Testis (tissue), 2 donors: Measurements from ENCODE around the gene GALE.

Experiments
- POLR2A ChIP-seq: fragments of 450-650 bp; IDR thresholded peaks from one replicate; pipeline ENCODE4 v1.6.1; 2017; ENCODE audit warnings: antibody characterized with exemption, mild to moderate bottlenecking, moderate library complexity
- TF ChIP-seq, protein P1 (sequence below), 3 experiments: fragments of 450-650 bp in 2 of 3; fragments of 200-600 bp in 1 of 3; sonication (generic) in 1 of 3; IDR thresholded peaks; one replicate each; pipeline ENCODE4 v1.5.1; 2016 to 2019; ENCODE audit warnings: antibody characterized with exemption in 3 of 3, mild to moderate bottlenecking in 2 of 3, moderate library complexity in 1 of 3

DNA sequence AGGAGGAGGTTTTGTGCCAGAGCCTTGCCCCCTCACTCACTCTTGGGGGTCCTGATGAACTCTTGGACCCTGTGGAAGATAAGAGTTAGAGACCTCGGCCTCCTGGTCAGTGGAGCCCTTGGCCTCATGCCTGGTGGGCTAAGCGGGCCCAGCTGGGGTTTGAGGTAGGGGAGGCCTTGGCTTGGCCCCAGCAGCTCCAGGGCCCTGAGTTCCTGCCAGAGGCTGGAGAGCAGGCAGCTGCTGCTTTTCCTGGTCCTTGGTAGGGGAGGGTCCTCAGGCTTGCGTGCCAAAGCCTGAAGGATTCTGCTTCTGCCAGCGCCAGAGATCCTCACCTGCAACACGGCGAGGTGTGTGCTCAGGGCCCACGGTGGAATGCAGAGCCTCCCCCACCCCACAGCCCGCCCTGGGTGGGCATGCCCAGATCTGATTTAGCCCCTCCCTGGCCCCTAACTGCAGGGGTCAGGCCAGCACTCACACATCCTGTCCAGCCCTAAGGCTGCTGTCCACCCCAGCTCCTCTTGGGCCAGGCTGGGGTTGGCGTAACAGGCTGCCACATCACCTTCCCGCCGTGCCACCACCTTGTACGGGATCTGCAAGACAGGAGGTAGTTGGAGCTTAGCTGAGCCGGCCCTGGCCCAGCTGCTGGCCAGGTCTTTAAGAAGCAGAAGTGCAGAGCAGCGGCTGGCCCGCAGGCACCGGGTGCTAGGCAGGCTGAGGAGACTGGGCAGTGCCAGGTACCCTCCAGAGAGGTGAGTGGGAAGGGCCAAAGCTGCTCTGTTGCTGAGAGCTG, 4.7 kb downstream of the GALE start:
- TF ChIP-seq, protein P1, sequence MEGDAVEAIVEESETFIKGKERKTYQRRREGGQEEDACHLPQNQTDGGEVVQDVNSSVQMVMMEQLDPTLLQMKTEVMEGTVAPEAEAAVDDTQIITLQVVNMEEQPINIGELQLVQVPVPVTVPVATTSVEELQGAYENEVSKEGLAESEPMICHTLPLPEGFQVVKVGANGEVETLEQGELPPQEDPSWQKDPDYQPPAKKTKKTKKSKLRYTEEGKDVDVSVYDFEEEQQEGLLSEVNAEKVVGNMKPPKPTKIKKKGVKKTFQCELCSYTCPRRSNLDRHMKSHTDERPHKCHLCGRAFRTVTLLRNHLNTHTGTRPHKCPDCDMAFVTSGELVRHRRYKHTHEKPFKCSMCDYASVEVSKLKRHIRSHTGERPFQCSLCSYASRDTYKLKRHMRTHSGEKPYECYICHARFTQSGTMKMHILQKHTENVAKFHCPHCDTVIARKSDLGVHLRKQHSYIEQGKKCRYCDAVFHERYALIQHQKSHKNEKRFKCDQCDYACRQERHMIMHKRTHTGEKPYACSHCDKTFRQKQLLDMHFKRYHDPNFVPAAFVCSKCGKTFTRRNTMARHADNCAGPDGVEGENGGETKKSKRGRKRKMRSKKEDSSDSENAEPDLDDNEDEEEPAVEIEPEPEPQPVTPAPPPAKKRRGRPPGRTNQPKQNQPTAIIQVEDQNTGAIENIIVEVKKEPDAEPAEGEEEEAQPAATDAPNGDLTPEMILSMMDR (IDR thresholded peaks at IDR 0.05) = no peak
- no peak for TF ChIP-seq POLR2A
